ENCODE measurements around the gene SIGLEC8. TPM values are rescaled to one million over a fixed set of nuclear protein-coding genes. Genes with fewer than 3 reads are reported as not detected.
A peak's percentile ranks its signal among the peaks of the same experiment; 100 is the strongest.

Gene SIGLEC8
- total RNA-seq, 4 donors from 2014 or later: 0.27 to 1.3 TPM; not detected in 2

- H3K4me1 ChIP-seq: no peaks in the 10 kb centered on the region
- in situ Hi-C loops (cut with MboI; ENCODE audit: low pct_ligation_motif_present in 1 of 4, low pct_unique_long_range_greater_than_20kb in 1 of 4, low sequenced_read_pairs in 3 of 4) (loop anchor here in 2 of 4 donors (25.0 kb wide), 2 partner anchors 205 to 330 kb away; partner anchors contain the start of gene FPR3 (in 1 of the 2)), intact Hi-C loops (cut with DNase I; ENCODE audit: low total_unique reads) (no loop called here)
- WGBS, 2 donors (ENCODE audit: low coverage in 1 of 2): 77 to 91% methylated on average over 6 to 11 of the region's 11 CpGs
- no peak for DNase-seq
- peak overlapping the region in 2 of 4 donors; percentile 29 to 30 for H3K27ac ChIP-seq
- no peak for TF ChIP-seq CTCF (IDR thresholded peaks at IDR 0.05)
- TF ChIP-seq POLR2A (IDR thresholded peaks at IDR 0.05): no peak
- no peak for TF ChIP-seq POLR2AphosphoS5 (IDR thresholded peaks at IDR 0.05)
- no peak for TF ChIP-seq EP300 (IDR thresholded peaks at IDR 0.05; ENCODE audit: low read depth)
- H3K27me3 ChIP-seq: peaks cover 16% of the 10 kb centered on the region
- H3K9me3 ChIP-seq: no peaks in the 10 kb centered on the region
- no peak overlapping the region for H3K4me3 ChIP-seq
- no peaks in the 10 kb centered on the region for H3K36me3 ChIP-seq
These were observed 772 bp downstream of the SIGLEC8 start for GRCh38 chr19:51457351-51458013.

GRCh38 chr19:51456541-51457290 is 1.5 kb downstream of the SIGLEC8 start:
- Histone ChIP-seq H3K9me3 (no peaks in the 10 kb centered on the region), H3K27ac (peak overlapping the region; percentile 4 to 30 (median 23)), H3K36me3 (no peaks in the 10 kb centered on the region), H3K4me3 (no peak overlapping the region), H3K27me3 (peaks cover 9% of the 10 kb centered on the region), H3K4me1 (no peaks in the 10 kb centered on the region)
- in situ Hi-C loops (cut with MboI; ENCODE audit: low pct_ligation_motif_present in 1 of 4, low pct_unique_long_range_greater_than_20kb in 1 of 4, low sequenced_read_pairs in 3 of 4) (loop anchor here in 2 of 4 donors (25.0 kb wide), 2 partner anchors 206 to 331 kb away; partner anchors contain the start of gene FPR3 (in 1 of the 2)), intact Hi-C loops (cut with DNase I; ENCODE audit: low total_unique reads) (no loop called here)
- 68% methylated on average over 4 to 11 of the region's 11 CpGs for WGBS, 2 donors (ENCODE audit: low coverage in 1 of 2)
- no peak for TF ChIP-seq POLR2A (IDR thresholded peaks at IDR 0.05)
- TF ChIP-seq CTCF (IDR thresholded peaks at IDR 0.05): no peak
- no peak for TF ChIP-seq POLR2AphosphoS5 (IDR thresholded peaks at IDR 0.05)
- no peak for TF ChIP-seq EP300 (IDR thresholded peaks at IDR 0.05; ENCODE audit: low read depth)
- no peak for DNase-seq

- intact Hi-C loops (cut with DNase I; ENCODE audit: low total_unique reads): no loop called here
- TF ChIP-seq CTCF (IDR thresholded peaks at IDR 0.05) (no peak), EP300 (IDR thresholded peaks at IDR 0.05; ENCODE audit: low read depth) (no peak), POLR2A (IDR thresholded peaks at IDR 0.05) (no peak), POLR2AphosphoS5 (IDR thresholded peaks at IDR 0.05) (no peak)
These were observed 7.4 kb downstream of the SIGLEC8 start for GRCh38 chr19:51450730-51451307.

More at GRCh38 chr19:51450730-51451307, 7.4 kb downstream of the SIGLEC8 start:
- H3K4me3 ChIP-seq: no peak overlapping the region
- H3K36me3 ChIP-seq: no peaks in the 10 kb centered on the region
- no peaks in the 10 kb centered on the region for H3K4me1 ChIP-seq
- 80 to 82% methylated on average over 2 to 5 of the region's 5 CpGs for WGBS, 2 donors (ENCODE audit: low coverage in 1 of 2)
- no peaks in the 10 kb centered on the region for H3K9me3 ChIP-seq
- in situ Hi-C loops (cut with MboI; ENCODE audit: low pct_ligation_motif_present in 1 of 4, low pct_unique_long_range_greater_than_20kb in 1 of 4, low sequenced_read_pairs in 3 of 4): loop anchor here in 2 of 4 donors (25.0 kb wide), 2 partner anchors 211 to 336 kb away; partner anchors contain the start of gene FPR3 (in 1 of the 2)
- H3K27me3 ChIP-seq: peaks cover 6% of the 10 kb centered on the region
- H3K27ac ChIP-seq: no peak overlapping the region
- no peak for DNase-seq

Measured in transverse colon (tissue), 4 donors.